ENCODE measurements around the gene MAIP1.

MAIP1 gene

GRCh38 chr2:199956062-199956380 is 639 bp downstream of the MAIP1 start:
- Mint-ChIP-seq H3K27me3 (ENCODE audit: low read depth, poor library complexity) (no peaks in the 10 kb centered on the region), H3K9me3 (no peaks in the 10 kb centered on the region), H3K4me1 (peaks cover 52% of the 10 kb centered on the region), H3K36me3 (ENCODE audit: low read depth) (peaks cover 27% of the 10 kb centered on the region), H3K4me3 (peak overlapping the region; percentile 99), H3K27ac (peak overlapping the region; percentile 99)
- TF ChIP-seq, protein P1, sequence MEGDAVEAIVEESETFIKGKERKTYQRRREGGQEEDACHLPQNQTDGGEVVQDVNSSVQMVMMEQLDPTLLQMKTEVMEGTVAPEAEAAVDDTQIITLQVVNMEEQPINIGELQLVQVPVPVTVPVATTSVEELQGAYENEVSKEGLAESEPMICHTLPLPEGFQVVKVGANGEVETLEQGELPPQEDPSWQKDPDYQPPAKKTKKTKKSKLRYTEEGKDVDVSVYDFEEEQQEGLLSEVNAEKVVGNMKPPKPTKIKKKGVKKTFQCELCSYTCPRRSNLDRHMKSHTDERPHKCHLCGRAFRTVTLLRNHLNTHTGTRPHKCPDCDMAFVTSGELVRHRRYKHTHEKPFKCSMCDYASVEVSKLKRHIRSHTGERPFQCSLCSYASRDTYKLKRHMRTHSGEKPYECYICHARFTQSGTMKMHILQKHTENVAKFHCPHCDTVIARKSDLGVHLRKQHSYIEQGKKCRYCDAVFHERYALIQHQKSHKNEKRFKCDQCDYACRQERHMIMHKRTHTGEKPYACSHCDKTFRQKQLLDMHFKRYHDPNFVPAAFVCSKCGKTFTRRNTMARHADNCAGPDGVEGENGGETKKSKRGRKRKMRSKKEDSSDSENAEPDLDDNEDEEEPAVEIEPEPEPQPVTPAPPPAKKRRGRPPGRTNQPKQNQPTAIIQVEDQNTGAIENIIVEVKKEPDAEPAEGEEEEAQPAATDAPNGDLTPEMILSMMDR (IDR thresholded peaks at IDR 0.05), result no peak
- no peak for DNase-seq

DNA sequence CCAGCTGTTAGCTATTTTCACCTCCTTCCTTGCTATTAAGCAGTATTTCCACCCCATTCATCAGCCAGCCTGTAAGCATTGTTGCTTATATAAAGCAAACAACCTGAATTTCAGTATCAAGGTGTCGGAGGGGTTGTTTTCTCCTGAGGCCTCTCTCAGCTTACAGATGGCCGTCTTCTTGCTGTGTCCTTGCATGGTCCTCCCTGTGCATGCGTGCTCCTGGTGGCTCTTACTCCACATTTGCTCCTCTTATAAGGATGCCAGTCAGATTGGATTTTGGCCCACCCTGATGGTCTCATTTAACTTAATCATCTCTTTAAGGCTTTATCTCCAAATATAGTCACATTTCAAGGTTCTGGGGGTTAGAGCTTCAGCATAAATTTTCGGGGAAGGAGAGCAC is 2.6 kb downstream of the MAIP1 start:
- Mint-ChIP-seq H3K4me3 (peak overlapping the region; percentile 99), H3K9me3 (no peaks in the 10 kb centered on the region), H3K4me1 (peaks cover 47% of the 10 kb centered on the region), H3K27ac (peak overlapping the region; percentile 8), H3K36me3 (ENCODE audit: low read depth) (peaks cover 38% of the 10 kb centered on the region), H3K27me3 (ENCODE audit: low read depth, poor library complexity) (no peaks in the 10 kb centered on the region)
- no peak for DNase-seq
- TF ChIP-seq, protein P1 (IDR thresholded peaks at IDR 0.05), result no peak

DNA sequence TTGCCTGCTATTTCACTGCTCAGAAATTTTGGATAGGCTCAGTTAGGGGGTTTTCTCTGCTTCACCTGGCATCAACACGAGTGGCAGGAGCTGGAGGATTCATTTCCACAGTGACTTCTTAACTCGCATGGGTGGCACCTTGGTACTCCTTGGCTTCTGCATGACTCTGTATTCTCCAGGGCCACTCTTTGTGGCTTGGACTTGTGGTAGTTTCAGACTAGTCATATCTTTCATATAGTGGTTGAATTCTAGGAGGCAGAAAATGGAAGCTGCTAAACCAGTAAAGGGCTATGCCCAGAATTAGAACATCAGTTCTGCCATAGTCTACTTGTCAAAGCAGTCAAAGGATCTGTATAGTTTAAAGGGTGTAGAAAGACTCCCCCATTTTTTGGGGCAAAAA is 6.8 kb downstream of the MAIP1 start:
- TF ChIP-seq, protein P1 (IDR thresholded peaks at IDR 0.05), result no peak
- Mint-ChIP-seq H3K9me3 (no peaks in the 10 kb centered on the region), H3K4me3 (no peak overlapping the region), H3K36me3 (ENCODE audit: low read depth) (peaks cover 53% of the 10 kb centered on the region), H3K27ac (no peak overlapping the region), H3K27me3 (ENCODE audit: low read depth, poor library complexity) (no peaks in the 10 kb centered on the region), H3K4me1 (peaks cover 16% of the 10 kb centered on the region)
- no peak for DNase-seq

GRCh38 chr2:199966405-199966804 is 11.0 kb downstream of the MAIP1 start:
- H3K4me1 Mint-ChIP-seq, result no peaks in the 10 kb centered on the region
- peaks cover 35% of the 10 kb centered on the region for H3K36me3 Mint-ChIP-seq (ENCODE audit: low read depth)
- TF ChIP-seq, protein P1 (IDR thresholded peaks at IDR 0.05), result no peak
- H3K27me3 Mint-ChIP-seq (ENCODE audit: low read depth, poor library complexity), result no peaks in the 10 kb centered on the region
- H3K4me3 Mint-ChIP-seq, result no peak overlapping the region
- no peaks in the 10 kb centered on the region for H3K9me3 Mint-ChIP-seq
- no peak for DNase-seq
- no peak overlapping the region for H3K27ac Mint-ChIP-seq

DNA sequence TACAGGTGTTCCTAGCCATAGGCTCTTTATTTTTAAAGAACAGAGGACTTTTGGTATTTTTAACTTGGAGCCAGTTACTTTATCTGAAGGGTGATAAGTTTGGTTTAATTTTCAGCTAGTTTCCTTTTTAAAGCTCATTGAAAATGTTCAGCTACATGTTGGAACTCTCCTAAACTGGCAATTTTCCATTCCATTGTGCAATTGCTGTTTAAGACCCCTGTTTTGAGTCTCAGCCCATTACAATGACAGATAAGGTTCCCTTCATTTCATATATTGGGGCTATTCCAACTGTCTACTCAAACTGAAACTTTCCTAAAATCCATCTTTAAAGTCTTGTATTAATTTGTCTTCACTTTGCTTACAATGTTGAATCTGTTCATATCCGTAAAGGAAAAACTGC is 11.6 kb downstream of the MAIP1 start:
- Mint-ChIP-seq H3K4me1 (no peaks in the 10 kb centered on the region), H3K4me3 (no peak overlapping the region), H3K36me3 (ENCODE audit: low read depth) (peaks cover 30% of the 10 kb centered on the region), H3K27me3 (ENCODE audit: low read depth, poor library complexity) (no peaks in the 10 kb centered on the region), H3K9me3 (no peaks in the 10 kb centered on the region), H3K27ac (no peak overlapping the region)
- TF ChIP-seq, protein P1 (IDR thresholded peaks at IDR 0.05), result no peak
- no peak for DNase-seq

- peaks cover 22% of the 10 kb centered on the region for H3K36me3 Mint-ChIP-seq (ENCODE audit: low read depth)
- H3K4me3 Mint-ChIP-seq, result no peak overlapping the region
- H3K27me3 Mint-ChIP-seq (ENCODE audit: low read depth, poor library complexity), result no peaks in the 10 kb centered on the region
- H3K9me3 Mint-ChIP-seq, result no peaks in the 10 kb centered on the region
- DNase-seq, result no peak
- H3K27ac Mint-ChIP-seq, result no peak overlapping the region
- TF ChIP-seq, protein P1 (IDR thresholded peaks at IDR 0.05), result no peak
- H3K4me1 Mint-ChIP-seq, result no peaks in the 10 kb centered on the region
Measured at GRCh38 chr2:199968126-199968525, 12.7 kb downstream of the MAIP1 start.
